ENCODE measurements around the gene KRTAP5-1. TPM values are rescaled to one million over a fixed set of nuclear protein-coding genes. Genes with fewer than 3 reads are reported as not detected.

Gene KRTAP5-1
- total and polyA plus RNA-seq, 4 donors, result not detected

GRCh38 chr11:1570531-1570895, 14.6 kb downstream of the KRTAP5-1 start:
- ATAC-seq (ENCODE audit: insufficient read depth, low FRiP score) (no peak), DNase-seq (no peak)
- no peak for TF ChIP-seq CTCF (IDR thresholded peaks at IDR 0.05; ENCODE audit: control extremely low read depth, extremely low read depth)
- Histone ChIP-seq H3K27me3 (ENCODE audit: control insufficient read depth in 3 of 3, insufficient read depth in 3 of 3, low read length in 2 of 3) (peaks cover 0 to 36% (median 20%) of the 10 kb centered on the region in 3 donors), H3K9me3 (ENCODE audit: control insufficient read depth in 4 of 4, insufficient read depth in 3 of 4, low read length in 3 of 4) (no peaks in the 10 kb centered on the region), H3K4me1 (ENCODE audit: control insufficient read depth in 5 of 5, insufficient read depth in 5 of 5, low read length in 5 of 5) (peaks cover 0 to 5% (median 0%) of the 10 kb centered on the region in 5 donors), H3K4me3 (no peak overlapping the region), H3K27ac (ENCODE audit: low read depth in 1 of 2, low read length in 1 of 2) (no peak overlapping the region), H3K9ac (ENCODE audit: insufficient read depth in 1 of 2, low read length in 2 of 2) (no peak overlapping the region), H3K36me3 (ENCODE audit: control insufficient read depth in 4 of 4, insufficient read depth in 4 of 4, low read length in 4 of 4) (peaks cover 0 to 3% (median 0%) of the 10 kb centered on the region in 4 donors)
- 82 to 84% methylated on average over 8 of the region's 8 CpGs for WGBS, 2 donors

- Histone ChIP-seq H3K27ac (ENCODE audit: low read depth in 1 of 2, low read length in 1 of 2) (no peak overlapping the region), H3K4me3 (no peak overlapping the region), H3K27me3 (ENCODE audit: control insufficient read depth in 3 of 3, insufficient read depth in 3 of 3, low read length in 2 of 3) (peaks cover 0 to 35% (median 20%) of the 10 kb centered on the region in 3 donors), H3K9ac (ENCODE audit: insufficient read depth in 1 of 2, low read length in 2 of 2) (no peak overlapping the region), H3K36me3 (ENCODE audit: control insufficient read depth in 4 of 4, insufficient read depth in 4 of 4, low read length in 4 of 4) (peaks cover 0 to 7% (median 0%) of the 10 kb centered on the region in 4 donors), H3K4me1 (ENCODE audit: control insufficient read depth in 5 of 5, insufficient read depth in 5 of 5, low read length in 5 of 5) (peaks cover 0 to 5% (median 0%) of the 10 kb centered on the region in 5 donors), H3K9me3 (ENCODE audit: control insufficient read depth in 4 of 4, insufficient read depth in 3 of 4, low read length in 3 of 4) (no peaks in the 10 kb centered on the region)
- no peak for TF ChIP-seq CTCF (IDR thresholded peaks at IDR 0.05; ENCODE audit: control extremely low read depth, extremely low read depth)
- no peak for ATAC-seq (ENCODE audit: insufficient read depth, low FRiP score)
- WGBS, 2 donors, result 82% methylated on average over 11 of the region's 11 CpGs
- no peak for DNase-seq
Measured at GRCh38 chr11:1570001-1570453, 15.1 kb downstream of the KRTAP5-1 start.

GRCh38 chr11:1569251-1569780, 15.8 kb downstream of the KRTAP5-1 start:
- no peak for ATAC-seq (ENCODE audit: insufficient read depth, low FRiP score)
- peaks cover 0 to 9% (median 0%) of the 10 kb centered on the region in 5 donors for H3K4me1 ChIP-seq (ENCODE audit: control insufficient read depth in 5 of 5, insufficient read depth in 5 of 5, low read length in 5 of 5)
- no peak for DNase-seq
- no peak overlapping the region for H3K27ac ChIP-seq (ENCODE audit: low read depth in 1 of 2, low read length in 1 of 2)
- WGBS, 2 donors, result 79 to 86% methylated on average over 14 of the region's 14 CpGs
- TF ChIP-seq CTCF (IDR thresholded peaks at IDR 0.05; ENCODE audit: control extremely low read depth, extremely low read depth), result no peak
- H3K9ac ChIP-seq (ENCODE audit: insufficient read depth in 1 of 2, low read length in 2 of 2), result no peak overlapping the region
- H3K4me3 ChIP-seq, result no peak overlapping the region
- peaks cover 0 to 33% (median 17%) of the 10 kb centered on the region in 3 donors for H3K27me3 ChIP-seq (ENCODE audit: control insufficient read depth in 3 of 3, insufficient read depth in 3 of 3, low read length in 2 of 3)
- no peaks in the 10 kb centered on the region for H3K9me3 ChIP-seq (ENCODE audit: control insufficient read depth in 4 of 4, insufficient read depth in 3 of 4, low read length in 3 of 4)
- H3K36me3 ChIP-seq (ENCODE audit: control insufficient read depth in 4 of 4, insufficient read depth in 4 of 4, low read length in 4 of 4), result peaks cover 0 to 8% (median 0%) of the 10 kb centered on the region in 4 donors

Data from lung (tissue), 12 donors.